B cell (primary cell): Measurements from ENCODE around the gene APP. TPM values are rescaled to one million over a fixed set of nuclear protein-coding genes. Genes with fewer than 3 reads are reported as not detected.

ENCODE experiments used
- ATAC-seq: fragments of 200-7000 bp; cut with Tn5 transposase; one replicate; pipeline ENCODE4 v1.10.0; 2021; ENCODE audit warnings: low read depth, mild to moderate bottlenecking, moderate number of reproducible peaks, moderate library complexity
- CTCF ChIA-PET: fragments of 350-600 bp; sonication (Branson Sonifier 250); formaldehyde crosslinking; loops from one replicate; lab custom pipeline; 2021; ENCODE audit warnings: antibody characterized with exemption, inconsistent platforms; lab: Charles Lee
- POLR2A ChIA-PET: fragments of 350-600 bp; sonication (Branson Sonifier 250); formaldehyde crosslinking; loops from one replicate; lab custom pipeline; 2021; ENCODE audit warnings: antibody characterized with exemption; lab: Charles Lee
- DNase-seq: peaks from one replicate; pipeline ENCODE4 v3.0.0; 2013
- H2AFZ ChIP-seq: 2 replicates; pipeline ENCODE4 v1.6.1; 2012; ENCODE audit warnings: mild to moderate bottlenecking, low read depth, low read length; ENCODE audit not compliant: insufficient read depth, poor library complexity, severe bottlenecking
- H3K27ac ChIP-seq, 2 donors: 1 replicate in 1 of 2; 2 replicates in 1 of 2; pipeline ENCODE4 v1.5.1; 2012 to 2013; ENCODE audit warnings: low read length in 2 of 2, mild to moderate bottlenecking in 2 of 2, moderate library complexity in 1 of 2
- H3K27me3 ChIP-seq, 4 experiments: fragments of 200-600 bp in 1 of 4; sonication (generic) in 1 of 4; replicated peaks in 1 of 4; 1 replicate in 2 of 4; 2 replicates in 2 of 4; pipeline versions ENCODE4 v1.6.1 to v1.7.0; 2013 to 2016; ENCODE audit warnings: low read length in 3 of 4, mild to moderate bottlenecking in 2 of 4, mixed read lengths in 1 of 4, moderate library complexity in 1 of 4; ENCODE audit not compliant: insufficient read depth in 4 of 4, control insufficient read depth in 3 of 4; ENCODE audit errors: control extremely low read depth in 1 of 4
- H3K36me3 ChIP-seq, 2 experiments: replicated peaks in 1 of 2; 1 replicate in 1 of 2; 2 replicates in 1 of 2; pipeline versions ENCODE4 v1.6.1 to v1.7.1; 2013; ENCODE audit warnings: low read length in 1 of 2; ENCODE audit not compliant: insufficient read depth in 2 of 2, control insufficient read depth in 1 of 2; ENCODE audit errors: control extremely low read depth in 1 of 2, extremely low read depth in 1 of 2
- H3K4me1 ChIP-seq, 2 donors: fragments of 200-600 bp in 1 of 2; sonication (generic) in 1 of 2; 1 replicate in 1 of 2; 2 replicates in 1 of 2; pipeline versions ENCODE4 v1.5.1 to v1.6.1; 2013 to 2017; ENCODE audit warnings: low read length in 2 of 2; ENCODE audit not compliant: control insufficient read depth in 2 of 2, insufficient read depth in 2 of 2
- H3K4me2 ChIP-seq: replicated peaks from 2 replicates; pipeline ENCODE3; 2012; ENCODE audit warnings: mild to moderate bottlenecking, low read depth, low read length; ENCODE audit not compliant: poor library complexity, severe bottlenecking
- H3K4me3 ChIP-seq, 5 experiments: fragments of 200-600 bp in 1 of 5; sonication (generic) in 1 of 5; 1 replicate in 3 of 5; 2 replicates in 2 of 5; pipeline versions ENCODE4 v1.5.1 to v1.7.0; 2011 to 2016; ENCODE audit warnings: low read length in 4 of 5, mild to moderate bottlenecking in 4 of 5, low read depth in 2 of 5, control low read depth in 1 of 5, moderate library complexity in 1 of 5; ENCODE audit not compliant: insufficient read depth in 1 of 5; ENCODE audit errors: control extremely low read depth in 1 of 5, extremely low read depth in 1 of 5
- H3K79me2 ChIP-seq: fragments of 200-600 bp; sonication (generic); one replicate; pipeline ENCODE4 v1.6.0; 2016; ENCODE audit warnings: low read length; ENCODE audit not compliant: control insufficient read depth, insufficient read depth
- H3K9ac ChIP-seq: fragments of 200-600 bp; sonication (generic); 2 replicates; pipeline ENCODE4 v1.6.1; 2017; ENCODE audit warnings: mild to moderate bottlenecking, low read length, moderate library complexity
- H3K9me3 ChIP-seq, 3 donors: one replicate each; pipeline versions ENCODE4 v1.6.1 to v1.7.1; 2013; ENCODE audit warnings: low read length in 2 of 3; ENCODE audit not compliant: control insufficient read depth in 2 of 3, insufficient read depth in 1 of 3; ENCODE audit errors: control extremely low read depth in 1 of 3
- H4K20me1 ChIP-seq: 2 replicates; pipeline ENCODE4 v1.6.0; 2012; ENCODE audit warnings: mild to moderate bottlenecking, low read length; ENCODE audit not compliant: insufficient read depth, control insufficient read depth, poor library complexity, severe bottlenecking
- H3K27ac Mint-ChIP-seq: one replicate; pipeline ENCODE4 v1.8.0; 2021; ENCODE audit warnings: mixed read lengths
- H3K27me3 Mint-ChIP-seq: one replicate; pipeline ENCODE4 v1.8.0; 2021; ENCODE audit warnings: mixed read lengths
- H3K4me1 Mint-ChIP-seq: one replicate; pipeline ENCODE4 v1.8.0; 2021; ENCODE audit warnings: mixed read lengths
- H3K4me3 Mint-ChIP-seq: one replicate; pipeline ENCODE4 v1.8.0; 2021; ENCODE audit warnings: mixed read lengths
- H3K9me3 Mint-ChIP-seq: one replicate; pipeline ENCODE4 v1.8.0; 2022; ENCODE audit warnings: mixed read lengths; ENCODE audit not compliant: insufficient read depth
- EZH2 ChIP-seq: IDR thresholded peaks from 2 replicates; pipeline ENCODE4 v1.6.1; 2012; ENCODE audit warnings: borderline replicate concordance, low read depth, mild to moderate bottlenecking, moderate library complexity, low read length; ENCODE audit not compliant: insufficient read depth, poor library complexity, severe bottlenecking
- WGBS: methylation state at CpG from one replicate; pipeline ENCODE4 v1.1.5; 2013; ENCODE audit warnings: missing lambda C conversion rate; ENCODE audit not compliant: insufficient coverage; 5-methylcytosine and 5-hydroxymethylcytosine counted together
- intact Hi-C: fragments of 100-400 bp; cut with micrococcal nuclease; formaldehyde crosslinking; loops from one replicate; pipeline ENCODE4 v1.10.0; 2022
- polyA plus RNA-seq: library from polyadenylated mRNA; depleted of rRNA; stranded (reverse); fragments of >200 nt; gene quantifications from 2 replicates; pipeline ENCODE4 v1.2.3, GENCODE V29; 2012
- total RNA-seq, 2 donors: library from RNA; stranded (reverse); fragments of 120-200 nt in 1 of 2; gene quantifications; 1 replicate in 1 of 2; 2 replicates in 1 of 2; pipeline versions ENCODE4 v1.2.3 to v1.2.4, GENCODE V29; 2013 to 2022
- TF ChIP-seq, protein P1 (sequence below): fragments of 200-600 bp; IDR thresholded peaks from one replicate; pipeline ENCODE4 v1.8.0; 2022; ENCODE audit warnings: antibody characterized with exemption, mild to moderate bottlenecking

Gene APP
- total and polyA plus RNA-seq, 2 donors (not counting 1 experiment from before 2014, with no cell fraction given) = 28.3 to 34.7 TPM

- Mint-ChIP-seq H3K27ac (no peak overlapping the region), H3K4me1 (peaks cover 3% of the 10 kb centered on the region), H3K4me3 (no peak overlapping the region), H3K27me3 (no peaks in the 10 kb centered on the region), H3K9me3 (no peaks in the 10 kb centered on the region)
- Histone ChIP-seq H3K9ac (no peak overlapping the region), H3K27ac (no peak overlapping the region), H3K4me1 (no peaks in the 10 kb centered on the region), H2AFZ (no peak overlapping the region), H3K4me2 (no peak overlapping the region), H3K79me2 (peaks cover 14% of the 10 kb centered on the region), H3K27me3 (no peaks in the 10 kb centered on the region), H3K36me3 (peaks cover 0 to 2% of the 10 kb centered on the region in 2 experiments), H3K4me3 (no peak overlapping the region), H4K20me1 (no peaks in the 10 kb centered on the region), H3K9me3 (no peaks in the 10 kb centered on the region)
- no CpG with 5 or more reads among the region's 4 CpGs for WGBS
- DNase-seq (no peak), ATAC-seq (no peak)
- ChIA-PET CTCF (no interaction called here), POLR2A (no interaction called here)
- TF ChIP-seq EZH2 = no peak
- TF ChIP-seq, protein P1, sequence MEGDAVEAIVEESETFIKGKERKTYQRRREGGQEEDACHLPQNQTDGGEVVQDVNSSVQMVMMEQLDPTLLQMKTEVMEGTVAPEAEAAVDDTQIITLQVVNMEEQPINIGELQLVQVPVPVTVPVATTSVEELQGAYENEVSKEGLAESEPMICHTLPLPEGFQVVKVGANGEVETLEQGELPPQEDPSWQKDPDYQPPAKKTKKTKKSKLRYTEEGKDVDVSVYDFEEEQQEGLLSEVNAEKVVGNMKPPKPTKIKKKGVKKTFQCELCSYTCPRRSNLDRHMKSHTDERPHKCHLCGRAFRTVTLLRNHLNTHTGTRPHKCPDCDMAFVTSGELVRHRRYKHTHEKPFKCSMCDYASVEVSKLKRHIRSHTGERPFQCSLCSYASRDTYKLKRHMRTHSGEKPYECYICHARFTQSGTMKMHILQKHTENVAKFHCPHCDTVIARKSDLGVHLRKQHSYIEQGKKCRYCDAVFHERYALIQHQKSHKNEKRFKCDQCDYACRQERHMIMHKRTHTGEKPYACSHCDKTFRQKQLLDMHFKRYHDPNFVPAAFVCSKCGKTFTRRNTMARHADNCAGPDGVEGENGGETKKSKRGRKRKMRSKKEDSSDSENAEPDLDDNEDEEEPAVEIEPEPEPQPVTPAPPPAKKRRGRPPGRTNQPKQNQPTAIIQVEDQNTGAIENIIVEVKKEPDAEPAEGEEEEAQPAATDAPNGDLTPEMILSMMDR = no peak
- intact Hi-C loops = no loop called here
These were observed 26.5 kb downstream of the APP start for GRCh38 chr21:26144031-26144430.

GRCh38 chr21:26142363-26142762, 28.2 kb downstream of the APP start:
- Histone ChIP-seq H2AFZ (no peak overlapping the region), H4K20me1 (no peaks in the 10 kb centered on the region), H3K4me1 (no peaks in the 10 kb centered on the region), H3K9ac (no peak overlapping the region), H3K4me3 (no peak overlapping the region), H3K9me3 (no peaks in the 10 kb centered on the region), H3K36me3 (peaks cover 0 to 2% of the 10 kb centered on the region in 2 experiments), H3K27me3 (no peaks in the 10 kb centered on the region), H3K79me2 (peaks cover 13% of the 10 kb centered on the region), H3K27ac (no peak overlapping the region), H3K4me2 (no peak overlapping the region)
- Mint-ChIP-seq H3K4me3 (no peak overlapping the region), H3K27me3 (no peaks in the 10 kb centered on the region), H3K4me1 (peaks cover 1% of the 10 kb centered on the region), H3K27ac (no peak overlapping the region), H3K9me3 (no peaks in the 10 kb centered on the region)
- ChIA-PET POLR2A (no interaction called here), CTCF (no interaction called here)
- DNase-seq (no peak), ATAC-seq (no peak)
- intact Hi-C loops = no loop called here
- TF ChIP-seq, protein P1 = no peak
- TF ChIP-seq EZH2 = no peak
- 98% methylated on average over 5 of the region's 5 CpGs for WGBS
